NB4 (cell line): ENCODE measurements around the gene POU2F1.

Source experiments
- DNase-seq: peaks from one replicate; pipeline ENCODE4 v3.0.0; 2010; ENCODE audit warnings: low read depth
- H3K4me3 ChIP-seq: one replicate; pipeline ENCODE4 v1.5.1; 2011; ENCODE audit warnings: mild to moderate bottlenecking, low read depth, low read length, moderate library complexity
- CTCF ChIP-seq: IDR thresholded peaks from one replicate; pipeline ENCODE4 v1.5.1; 2012; ENCODE audit warnings: low read depth, low read length
- MAX ChIP-seq: IDR thresholded peaks from 2 replicates; pipeline ENCODE4 v1.6.1; 2011; ENCODE audit warnings: low read depth, low read length
- MYC ChIP-seq: IDR thresholded peaks from 2 replicates; pipeline ENCODE4 v1.6.1; 2011; ENCODE audit warnings: low read depth, low read length
- POLR2A ChIP-seq: IDR thresholded peaks from 2 replicates; pipeline ENCODE4 v1.6.1; 2011; ENCODE audit warnings: mild to moderate bottlenecking; ENCODE audit not compliant: insufficient read length; ENCODE audit errors: extremely low read depth

The POU2F1 gene

GRCh38 chr1:167225920-167226319, 5.2 kb downstream of the POU2F1 start:
- H3K4me3 ChIP-seq = no peak overlapping the region
- no peak for TF ChIP-seq MYC
- no peak for TF ChIP-seq MAX
- no peak for TF ChIP-seq CTCF
- no peak for TF ChIP-seq POLR2A
- no peak for DNase-seq

- DNase-seq = peak; percentile 46
- TF ChIP-seq MAX (no peak), MYC (no peak), POLR2A (no peak), CTCF (no peak)
- no peak overlapping the region for H3K4me3 ChIP-seq
Observed at GRCh38 chr1:167227934-167228378, 7.3 kb downstream of the POU2F1 start.

GRCh38 chr1:167229719-167230385, 9.2 kb downstream of the POU2F1 start:
- no peak overlapping the region for H3K4me3 ChIP-seq
- DNase-seq = peak; percentile 62
- TF ChIP-seq POLR2A (no peak), MYC (no peak), MAX (no peak), CTCF (no peak)

GRCh38 chr1:167230437-167230836, 9.8 kb downstream of the POU2F1 start:
- TF ChIP-seq POLR2A = no peak
- no peak for TF ChIP-seq CTCF
- TF ChIP-seq MAX = no peak
- no peak for TF ChIP-seq MYC
- DNase-seq = no peak
- H3K4me3 ChIP-seq = no peak overlapping the region

- H3K4me3 ChIP-seq = no peak overlapping the region
- DNase-seq = no peak
- no peak for TF ChIP-seq POLR2A
- TF ChIP-seq MAX = no peak
- TF ChIP-seq MYC = no peak
Observed at GRCh38 chr1:167231873-167232450, 11.3 kb downstream of the POU2F1 start.

GRCh38 chr1:167232801-167233200, 12.1 kb downstream of the POU2F1 start:
- TF ChIP-seq POLR2A (no peak), CTCF (no peak), MAX (no peak), MYC (no peak)
- no peak overlapping the region for H3K4me3 ChIP-seq
- no peak for DNase-seq
